WTC11 (cell line): Measurements from ENCODE around the gene ATXN7. TPM values are rescaled to one million over a fixed set of nuclear protein-coding genes. Genes with fewer than 3 reads are reported as not detected.

Experiments
- ATAC-seq: fragments of 200-7000 bp; cut with Tn5 transposase; 2 replicates; pipeline ENCODE4 v1.10.0; 2021; ENCODE audit warnings: mild to moderate bottlenecking, moderate library complexity
- CTCF ChIA-PET: fragments of 300-600 bp; sonication (Branson Sonifier 250); formaldehyde crosslinking; loops from one replicate; lab custom pipeline; 2021; ENCODE audit warnings: antibody characterized with exemption; lab: Charles Lee
- POLR2A ChIA-PET: fragments of 350-600 bp; sonication (Branson Sonifier 250); formaldehyde crosslinking; loops from one replicate; lab custom pipeline; 2021; ENCODE audit warnings: antibody characterized with exemption; lab: Charles Lee
- DNase-seq: peaks from one replicate; pipeline ENCODE4 v3.0.0; 2021; ENCODE audit warnings: low spot score
- H3K27ac Mint-ChIP-seq: 2 replicates; pipeline ENCODE4 v1.8.0; 2021; ENCODE audit warnings: mixed read lengths
- H3K27me3 Mint-ChIP-seq: 2 replicates; pipeline ENCODE4 v1.8.0; 2021; ENCODE audit warnings: low read depth, mild to moderate bottlenecking, moderate library complexity, mixed read lengths
- H3K36me3 Mint-ChIP-seq: 2 replicates; pipeline ENCODE4 v1.8.0; 2021; ENCODE audit warnings: mixed read lengths
- H3K4me1 Mint-ChIP-seq: 2 replicates; pipeline ENCODE4 v1.8.0; 2022; ENCODE audit warnings: mixed read lengths
- H3K4me3 Mint-ChIP-seq: 2 replicates; pipeline ENCODE4 v1.8.0; 2021; ENCODE audit warnings: mild to moderate bottlenecking, moderate library complexity, mixed read lengths
- H3K9me3 Mint-ChIP-seq: 2 replicates; pipeline ENCODE4 v1.8.0; 2021; ENCODE audit warnings: mixed read lengths
- AFF4 ChIP-seq: sonication (generic); formaldehyde crosslinking; IDR thresholded peaks from 2 replicates; pipeline ENCODE4 v1.8.1; 2023; ENCODE audit warnings: mild to moderate bottlenecking, missing genetic modification reagents, borderline replicate concordance
- ATF2 ChIP-seq: sonication (generic); formaldehyde crosslinking; IDR thresholded peaks from 2 replicates; pipeline ENCODE4 v1.8.1; 2022; ENCODE audit warnings: low read depth, missing genetic modification reagents, borderline replicate concordance
- CBFB ChIP-seq: sonication (generic); formaldehyde crosslinking; IDR thresholded peaks from 2 replicates; pipeline ENCODE4 v1.8.1; 2022; ENCODE audit warnings: mild to moderate bottlenecking, low read depth, missing genetic modification reagents
- CTCF ChIP-seq: fragments of 200-600 bp; IDR thresholded peaks from 2 replicates; pipeline ENCODE4 v1.8.0; 2022; ENCODE audit warnings: antibody characterized with exemption
- E2F1 ChIP-seq: sonication (generic); formaldehyde crosslinking; IDR thresholded peaks from 2 replicates; pipeline ENCODE4 v1.8.0; 2022; ENCODE audit warnings: mild to moderate bottlenecking, missing genetic modification reagents
- HMGXB4 ChIP-seq: sonication (generic); formaldehyde crosslinking; IDR thresholded peaks from 2 replicates; pipeline ENCODE4 v1.8.1; 2023; ENCODE audit warnings: mild to moderate bottlenecking, moderate library complexity, missing genetic modification reagents
- RELA ChIP-seq: sonication (generic); formaldehyde crosslinking; IDR thresholded peaks from 2 replicates; pipeline ENCODE4 v1.8.1; 2022; ENCODE audit warnings: missing genetic modification reagents, mild to moderate bottlenecking, borderline replicate concordance
- SP1 ChIP-seq: sonication (generic); formaldehyde crosslinking; conservative IDR thresholded peaks from 2 replicates; pipeline ENCODE4 v1.8.1; 2022; ENCODE audit warnings: missing genetic modification reagents
- STAT6 ChIP-seq: sonication (generic); formaldehyde crosslinking; conservative IDR thresholded peaks from 2 replicates; pipeline ENCODE4 v1.8.1; 2023; ENCODE audit warnings: mild to moderate bottlenecking, low read depth, missing genetic modification reagents, moderate library complexity
- TCF7 ChIP-seq: sonication (generic); formaldehyde crosslinking; IDR thresholded peaks from 2 replicates; pipeline ENCODE4 v1.8.0; 2022; ENCODE audit warnings: mild to moderate bottlenecking, low read depth, missing genetic modification reagents, moderate library complexity
- ZBTB21 ChIP-seq: sonication (generic); formaldehyde crosslinking; IDR thresholded peaks from 2 replicates; pipeline ENCODE4 v1.8.1; 2023; ENCODE audit warnings: mild to moderate bottlenecking, missing genetic modification reagents, borderline replicate concordance
- ZMAT4 ChIP-seq: fragments of 250-450 bp; sonication (Bioruptor Pico); IDR thresholded peaks from 2 replicates; pipeline ENCODE4 v1.9.0; 2021; ENCODE audit warnings: mild to moderate bottlenecking
- ZNF138 ChIP-seq: sonication (generic); formaldehyde crosslinking; conservative IDR thresholded peaks from 2 replicates; pipeline ENCODE4 v1.8.1; 2022; ENCODE audit warnings: mild to moderate bottlenecking, moderate library complexity, missing genetic modification reagents
- ZNF532 ChIP-seq: fragments of 250-450 bp; sonication (Bioruptor Pico); IDR thresholded peaks from 2 replicates; pipeline ENCODE4 v1.9.0; 2021; ENCODE audit warnings: mild to moderate bottlenecking, borderline replicate concordance
- ZNF671 ChIP-seq: fragments of 250-450 bp; sonication (Bioruptor Pico); IDR thresholded peaks from 2 replicates; pipeline ENCODE4 v1.8.0; 2021; ENCODE audit warnings: mild to moderate bottlenecking
- total RNA-seq: library from RNA; stranded (reverse); gene quantifications from 3 replicates; pipeline ENCODE4 v1.2.3, GENCODE V29; 2021

The ATXN7 gene
- total RNA-seq, 1 experiment from 2014 or later: 11.7 TPM

GRCh38 chr3:64023187-64023860 lies 159.7 kb downstream of the ATXN7 start, which contains the start of gene PSMD6 (continued):
- TF ChIP-seq CTCF (peak; percentile 93), ZNF671 (CRISPR knock-in tag) (no peak), SP1 (CRISPR knock-in tag) (peak; percentile 93), CBFB (no peak; the same call in 1 of the 2 replicates), E2F1 (CRISPR knock-in tag) (no peak), STAT6 (CRISPR knock-in tag) (no peak), ZMAT4 (CRISPR knock-in tag) (no peak), ZNF138 (CRISPR knock-in tag) (no peak), RELA (CRISPR knock-in tag) (peak; percentile 83; the same call in 1 of the 2 replicates)
- TF ChIP-seq, all 79 proteins: peak for 26

- Mint-ChIP-seq H3K4me3 (peak overlapping the region; percentile 88), H3K4me1 (peaks cover 21% of the 10 kb centered on the region), H3K27me3 (no peaks in the 10 kb centered on the region), H3K9me3 (no peaks in the 10 kb centered on the region), H3K27ac (no peak overlapping the region), H3K36me3 (peaks cover 24% of the 10 kb centered on the region)
- ChIA-PET POLR2A (no interaction called here), CTCF (interaction anchor here (0.7 to 1.9 kb wide), 4 partner anchors 373 to 460 kb away, joined by 3 to 6 read pairs (median 4); no protein-coding TSS in a partner anchor)
- ATAC-seq (no peak), DNase-seq (no peak)
- no peak for TF ChIP-seq ATF2 (CRISPR knock-in tag)
- TF ChIP-seq HMGXB4 (CRISPR knock-in tag): no peak
- TF ChIP-seq TCF7 (CRISPR knock-in tag): no peak
- no peak for TF ChIP-seq ZNF532
- no peak for TF ChIP-seq AFF4 (CRISPR knock-in tag)
- TF ChIP-seq CBFB: no peak
- TF ChIP-seq ZBTB21 (CRISPR knock-in tag): no peak
Measured at GRCh38 chr3:64023861-64024223, 160.2 kb downstream of the ATXN7 start.
